Lower leg skin (tissue), 3 donors: ENCODE measurements around the gene PDCD1LG2.

Experiments
- POLR2A ChIP-seq, 2 donors: fragments of 450-650 bp; IDR thresholded peaks; one replicate each; pipeline ENCODE4 v1.6.1; 2016 to 2017; ENCODE audit warnings: antibody characterized with exemption in 2 of 2, mild to moderate bottlenecking in 1 of 2, moderate library complexity in 1 of 2
- TF ChIP-seq, protein P1 (sequence below), 3 donors: fragments of 450-650 bp; IDR thresholded peaks; one replicate each; pipeline ENCODE4 v1.5.1; 2016; ENCODE audit warnings: antibody characterized with exemption in 3 of 3, mild to moderate bottlenecking in 3 of 3, moderate library complexity in 2 of 3

DNA sequence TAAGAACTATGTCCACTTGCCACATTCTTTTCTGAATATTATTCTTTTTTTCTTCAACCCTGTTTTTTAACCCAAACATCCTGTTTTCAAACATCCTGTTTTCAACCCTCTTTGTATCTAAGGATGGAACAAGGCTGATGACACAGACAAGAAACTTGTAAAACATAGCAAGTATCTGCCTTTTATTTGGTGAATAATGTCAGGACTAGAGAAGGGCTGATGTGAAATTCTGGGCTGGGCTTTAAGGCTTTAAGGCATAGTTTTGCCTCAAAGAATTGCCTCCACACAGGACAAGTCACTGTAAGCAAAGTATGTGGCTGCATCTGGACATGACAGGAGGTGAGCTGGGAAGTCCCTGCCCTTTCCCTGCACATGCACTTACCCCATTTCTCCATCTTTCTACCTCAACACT lies 76.1 kb downstream of the PDCD1LG2 start:
- no peak for TF ChIP-seq POLR2A (IDR thresholded peaks at IDR 0.05)
- TF ChIP-seq, protein P1, sequence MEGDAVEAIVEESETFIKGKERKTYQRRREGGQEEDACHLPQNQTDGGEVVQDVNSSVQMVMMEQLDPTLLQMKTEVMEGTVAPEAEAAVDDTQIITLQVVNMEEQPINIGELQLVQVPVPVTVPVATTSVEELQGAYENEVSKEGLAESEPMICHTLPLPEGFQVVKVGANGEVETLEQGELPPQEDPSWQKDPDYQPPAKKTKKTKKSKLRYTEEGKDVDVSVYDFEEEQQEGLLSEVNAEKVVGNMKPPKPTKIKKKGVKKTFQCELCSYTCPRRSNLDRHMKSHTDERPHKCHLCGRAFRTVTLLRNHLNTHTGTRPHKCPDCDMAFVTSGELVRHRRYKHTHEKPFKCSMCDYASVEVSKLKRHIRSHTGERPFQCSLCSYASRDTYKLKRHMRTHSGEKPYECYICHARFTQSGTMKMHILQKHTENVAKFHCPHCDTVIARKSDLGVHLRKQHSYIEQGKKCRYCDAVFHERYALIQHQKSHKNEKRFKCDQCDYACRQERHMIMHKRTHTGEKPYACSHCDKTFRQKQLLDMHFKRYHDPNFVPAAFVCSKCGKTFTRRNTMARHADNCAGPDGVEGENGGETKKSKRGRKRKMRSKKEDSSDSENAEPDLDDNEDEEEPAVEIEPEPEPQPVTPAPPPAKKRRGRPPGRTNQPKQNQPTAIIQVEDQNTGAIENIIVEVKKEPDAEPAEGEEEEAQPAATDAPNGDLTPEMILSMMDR (IDR thresholded peaks at IDR 0.05), result no peak
